Epithelial cell of esophagus (primary cell): ENCODE data around the gene TSPO.

Source experiments
- DNase-seq: peaks from one replicate; pipeline ENCODE4 v3.0.0; 2010; ENCODE audit warnings: low read depth
- H3K4me3 ChIP-seq: 2 replicates; pipeline ENCODE4 v1.5.1; 2011; ENCODE audit warnings: mild to moderate bottlenecking, low read length, control low read depth
- TF ChIP-seq, protein P1 (sequence below): IDR thresholded peaks from 2 replicates; pipeline ENCODE4 v1.5.1; 2011; ENCODE audit warnings: low read depth, mild to moderate bottlenecking, low read length, control low read depth, inconsistent platforms; ENCODE audit not compliant: insufficient read depth; ENCODE audit errors: missing control alignments

The TSPO gene

DNA sequence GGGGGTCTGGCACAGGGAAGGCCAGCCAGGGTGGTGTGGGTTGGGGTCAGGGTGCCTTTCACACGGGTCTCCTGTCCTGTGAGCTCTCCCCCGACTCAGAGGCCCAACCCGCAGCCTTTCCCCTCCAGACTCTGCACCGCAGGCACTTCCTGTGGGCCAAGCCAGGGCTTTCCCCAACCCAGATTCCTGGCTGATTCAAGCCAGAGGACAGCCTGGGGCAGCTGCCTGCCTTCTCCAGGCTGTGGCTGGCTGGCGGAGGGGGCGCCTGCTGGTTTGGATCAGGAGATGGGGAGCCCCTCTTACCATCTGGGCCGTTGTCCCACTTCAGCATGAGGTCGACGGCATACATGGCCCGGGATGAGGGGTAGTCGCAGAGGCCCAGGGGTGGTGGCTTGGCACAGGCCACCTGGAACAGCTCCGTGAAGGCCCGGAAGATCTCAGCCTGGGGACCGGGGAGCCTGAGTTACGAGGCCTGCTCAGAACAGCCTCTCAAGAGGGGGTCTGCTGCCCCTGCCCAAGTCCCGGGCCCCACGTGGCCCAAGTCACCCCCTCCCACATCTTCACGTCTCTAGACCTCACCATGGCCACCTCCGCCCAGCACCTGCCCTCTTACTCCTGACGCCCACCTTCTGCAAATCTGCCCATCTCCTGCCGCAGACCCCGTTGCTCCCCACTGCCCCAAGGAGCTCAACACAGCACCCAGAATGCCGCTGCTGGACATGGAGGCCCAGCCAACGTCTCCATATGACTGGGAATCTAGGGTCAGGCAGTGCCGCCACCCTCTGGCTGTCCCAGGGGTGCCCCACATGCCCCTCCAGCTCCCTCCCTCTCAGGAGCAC, 17.3 kb downstream of the TSPO start:
- DNase-seq = no peak
- TF ChIP-seq, protein P1, sequence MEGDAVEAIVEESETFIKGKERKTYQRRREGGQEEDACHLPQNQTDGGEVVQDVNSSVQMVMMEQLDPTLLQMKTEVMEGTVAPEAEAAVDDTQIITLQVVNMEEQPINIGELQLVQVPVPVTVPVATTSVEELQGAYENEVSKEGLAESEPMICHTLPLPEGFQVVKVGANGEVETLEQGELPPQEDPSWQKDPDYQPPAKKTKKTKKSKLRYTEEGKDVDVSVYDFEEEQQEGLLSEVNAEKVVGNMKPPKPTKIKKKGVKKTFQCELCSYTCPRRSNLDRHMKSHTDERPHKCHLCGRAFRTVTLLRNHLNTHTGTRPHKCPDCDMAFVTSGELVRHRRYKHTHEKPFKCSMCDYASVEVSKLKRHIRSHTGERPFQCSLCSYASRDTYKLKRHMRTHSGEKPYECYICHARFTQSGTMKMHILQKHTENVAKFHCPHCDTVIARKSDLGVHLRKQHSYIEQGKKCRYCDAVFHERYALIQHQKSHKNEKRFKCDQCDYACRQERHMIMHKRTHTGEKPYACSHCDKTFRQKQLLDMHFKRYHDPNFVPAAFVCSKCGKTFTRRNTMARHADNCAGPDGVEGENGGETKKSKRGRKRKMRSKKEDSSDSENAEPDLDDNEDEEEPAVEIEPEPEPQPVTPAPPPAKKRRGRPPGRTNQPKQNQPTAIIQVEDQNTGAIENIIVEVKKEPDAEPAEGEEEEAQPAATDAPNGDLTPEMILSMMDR = no peak

DNA sequence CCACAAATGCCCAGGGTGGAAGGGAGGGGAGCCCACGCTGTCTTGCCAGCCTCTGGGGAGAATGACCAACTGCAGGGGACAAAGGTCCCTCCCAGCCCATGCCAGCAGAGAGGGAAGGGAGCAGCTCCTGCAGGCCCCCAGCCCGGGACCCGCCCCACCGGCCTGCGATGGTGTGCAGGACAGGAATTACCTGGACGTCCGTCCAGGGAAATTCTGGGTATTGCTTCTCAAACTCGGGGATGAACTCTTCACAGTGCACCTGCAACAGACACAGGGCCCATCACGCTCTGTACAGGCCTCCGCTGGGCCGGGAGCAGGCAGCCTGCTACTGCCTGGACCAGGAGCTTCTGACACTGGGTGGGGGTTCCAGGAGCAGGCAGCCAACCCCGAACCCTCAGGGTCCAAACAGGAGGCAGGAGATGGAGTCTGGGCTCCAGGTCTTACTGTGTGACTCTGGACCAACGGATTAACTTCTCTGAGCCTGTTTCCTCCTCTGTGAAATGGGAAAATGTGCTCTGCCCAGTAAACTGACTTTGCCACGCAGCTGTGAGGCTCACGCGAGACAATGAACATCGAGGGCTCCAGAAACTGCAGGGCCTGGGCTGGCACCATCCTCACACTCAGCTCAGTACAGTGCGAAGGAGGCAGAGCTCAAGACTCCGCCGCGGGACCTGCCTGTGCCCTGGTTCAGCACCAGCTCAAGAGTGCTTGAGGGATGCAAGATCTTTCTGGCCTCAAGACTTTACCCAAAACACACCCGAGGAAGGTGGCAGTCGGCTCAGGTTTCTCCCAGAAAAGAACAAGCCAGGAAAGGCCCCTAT, 18.2 kb downstream of the TSPO start:
- DNase-seq = no peak
- H3K4me3 ChIP-seq = no peak overlapping the region
- TF ChIP-seq, protein P1 = no peak

More for the DNA sequence above, 17.3 kb downstream of the TSPO start:
- no peak overlapping the region for H3K4me3 ChIP-seq

DNA sequence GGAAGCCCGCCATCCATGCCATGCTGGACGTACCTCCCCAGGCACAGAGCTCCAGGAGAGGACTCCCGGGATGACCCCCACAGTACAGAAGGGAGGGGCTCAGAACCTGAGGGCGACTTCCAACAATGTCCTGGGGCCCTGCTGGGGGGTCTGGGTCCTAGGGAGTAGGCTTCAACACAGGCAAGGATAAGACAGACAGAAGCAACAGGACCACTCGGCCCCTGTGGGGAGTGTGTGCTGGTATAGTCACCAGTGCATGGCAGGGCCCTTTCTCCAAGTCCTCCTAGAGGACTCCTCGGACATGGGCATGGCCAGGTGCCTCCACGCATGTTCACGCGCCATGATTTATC, 18.7 kb downstream of the TSPO start:
- no peak for DNase-seq
- H3K4me3 ChIP-seq = no peak overlapping the region
- TF ChIP-seq, protein P1 = no peak

DNA sequence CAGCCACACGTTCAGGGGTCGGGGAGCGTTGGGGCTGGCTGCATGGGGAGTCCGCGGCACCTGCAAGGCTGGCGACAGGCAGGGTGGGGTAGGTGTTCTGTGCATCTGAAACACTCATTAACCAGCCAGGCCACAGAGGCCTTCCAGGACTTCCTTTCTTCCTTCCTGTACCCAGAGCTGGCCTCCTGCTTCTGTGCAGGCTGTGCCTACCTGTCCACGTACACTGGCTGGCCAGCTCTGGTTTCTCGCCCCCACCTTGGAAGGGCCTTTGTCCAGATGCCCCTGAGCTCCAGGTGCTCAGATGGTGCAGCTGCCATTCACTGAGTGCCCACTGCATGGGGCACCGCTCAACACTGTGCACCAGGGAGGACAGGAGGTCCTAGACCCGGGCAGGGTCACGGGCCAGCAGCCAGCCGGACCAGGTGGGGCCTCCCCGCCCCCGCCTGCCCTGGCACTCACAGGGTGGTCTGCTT, 19.7 kb downstream of the TSPO start:
- TF ChIP-seq, protein P1 = no peak
- DNase-seq = no peak
- H3K4me3 ChIP-seq = no peak overlapping the region

DNA sequence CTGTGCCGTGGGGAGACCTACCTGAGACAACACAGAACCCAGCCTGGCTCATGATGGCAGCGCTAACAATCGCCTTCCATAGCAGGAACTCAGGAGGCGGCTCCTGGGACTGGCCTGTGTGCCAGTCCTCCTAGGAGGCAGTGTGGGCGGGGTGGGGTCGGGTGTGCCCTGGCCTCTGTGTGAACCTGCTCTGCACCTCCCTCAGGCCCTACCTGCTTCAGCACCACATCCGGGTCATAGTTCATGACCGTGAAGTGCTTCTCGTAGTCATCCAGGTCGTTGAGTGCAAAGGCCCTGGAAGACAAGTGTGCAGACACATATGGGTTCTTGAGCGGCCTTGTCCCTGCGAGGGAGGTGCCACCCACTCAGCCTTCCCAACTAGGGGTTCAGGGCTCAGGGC, 20.2 kb downstream of the TSPO start:
- DNase-seq = no peak
- H3K4me3 ChIP-seq = no peak overlapping the region
- TF ChIP-seq, protein P1 = no peak

DNA sequence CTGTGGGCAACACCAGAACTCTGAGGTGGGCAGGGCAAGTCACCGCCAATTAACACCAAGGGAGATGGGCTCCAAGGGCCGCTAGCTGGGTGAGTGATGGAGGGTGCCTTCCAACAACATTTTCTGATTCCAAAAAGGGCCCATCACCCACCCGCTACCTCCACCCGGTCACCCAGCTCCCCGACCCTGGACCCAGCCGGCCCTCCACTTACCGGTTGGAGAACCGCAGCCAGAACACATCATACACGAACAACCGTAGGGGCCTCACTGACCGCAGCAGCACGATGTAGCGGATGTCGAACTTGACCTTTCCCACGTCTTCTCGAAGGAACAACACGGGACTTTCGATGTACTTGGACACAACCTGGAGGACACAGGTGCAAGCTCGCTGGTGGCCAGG, 20.8 kb downstream of the TSPO start:
- no peak overlapping the region for H3K4me3 ChIP-seq
- DNase-seq = no peak
- TF ChIP-seq, protein P1 = no peak
